IMR-90 (cell line): Measurements from ENCODE around the gene VAV3. TPM values are rescaled to one million over a fixed set of nuclear protein-coding genes. Genes with fewer than 3 reads are reported as not detected.

Experiments used
- ATAC-seq: fragments of 200-7000 bp; cut with Tn5 transposase; 2 replicates; pipeline ENCODE4 v1.9.1; 2020; ENCODE audit warnings: low read depth, mild to moderate bottlenecking, moderate library complexity
- BruUV-seq: library from RNA; stranded (reverse); fragments of 400-500 nt; replicated peaks from 2 replicates; lab custom pipeline; 2021; lab: Mats Ljungman, UMichigan
- CTCF ChIA-PET: fragments of 300-600 bp; formaldehyde crosslinking; extraction: SDS; loops from one replicate; lab custom pipeline; 2021; ENCODE audit warnings: antibody characterized with exemption; lab: Yijun Ruan, JAX
- POLR2A ChIA-PET: fragments of 300-600 bp; sonication (Branson Sonifier 250); formaldehyde crosslinking; loops from one replicate; lab custom pipeline; 2022; ENCODE audit warnings: antibody characterized with exemption; ENCODE audit not compliant: unreplicated experiment; lab: Charles Lee
- DNase-seq: peaks from one replicate; pipeline ENCODE4 v3.0.0; 2013
- H2AFZ ChIP-seq: replicated peaks from 2 replicates; pipeline ENCODE3; 2013; ENCODE audit warnings: low read length, mild to moderate bottlenecking; ENCODE audit not compliant: poor library complexity
- H2AK5ac ChIP-seq: 2 replicates; pipeline ENCODE4 v1.6.1; 2013; ENCODE audit warnings: low read depth, low read length, inconsistent platforms
- H2AK9ac ChIP-seq: replicated peaks from 2 replicates; pipeline ENCODE3; 2013; ENCODE audit warnings: mild to moderate bottlenecking, low read depth, low read length, moderate library complexity; ENCODE audit not compliant: poor library complexity
- H2BK120ac ChIP-seq: 2 replicates; pipeline ENCODE4 v1.6.1; 2013; ENCODE audit warnings: low read depth, low read length, inconsistent platforms
- H2BK15ac ChIP-seq: 3 replicates; pipeline ENCODE4 v1.6.1; 2013; ENCODE audit warnings: low read depth, low read length, inconsistent platforms
- H2BK20ac ChIP-seq: 2 replicates; pipeline ENCODE4 v1.6.1; 2013; ENCODE audit warnings: low read depth, mild to moderate bottlenecking, inconsistent platforms, low read length, moderate library complexity
- H2BK5ac ChIP-seq: 2 replicates; pipeline ENCODE4 v1.6.1; 2013; ENCODE audit warnings: mild to moderate bottlenecking, low read depth, low read length, inconsistent platforms; ENCODE audit not compliant: poor library complexity, severe bottlenecking
- H3K14ac ChIP-seq: replicated peaks from 2 replicates; pipeline ENCODE4 v1.6.1; 2013; ENCODE audit warnings: low read depth, low read length, inconsistent platforms
- H3K18ac ChIP-seq: 2 replicates; pipeline ENCODE4 v1.6.1; 2013; ENCODE audit warnings: low read depth, low read length, control low read depth
- H3K23ac ChIP-seq: 2 replicates; pipeline ENCODE4 v1.6.1; 2013; ENCODE audit warnings: low read depth, low read length, inconsistent platforms
- H3K27ac ChIP-seq: 2 replicates; pipeline ENCODE4 v1.5.1; 2013; ENCODE audit warnings: mild to moderate bottlenecking, control low read depth, low read length; ENCODE audit not compliant: insufficient read depth
- H3K27me3 ChIP-seq: 2 replicates; pipeline ENCODE4 v1.6.1; 2013; ENCODE audit warnings: low read length; ENCODE audit not compliant: control insufficient read depth, insufficient read depth
- H3K36me3 ChIP-seq: 2 replicates; pipeline ENCODE4 v1.6.1; 2013; ENCODE audit warnings: low read length, mixed read lengths; ENCODE audit not compliant: control insufficient read depth, insufficient read depth
- H3K4ac ChIP-seq: 2 replicates; pipeline ENCODE4 v1.6.1; 2013; ENCODE audit warnings: low read depth, low read length, inconsistent platforms
- H3K4me1 ChIP-seq: 2 replicates; pipeline ENCODE4 v1.6.1; 2013; ENCODE audit warnings: low read length, mixed read lengths; ENCODE audit not compliant: control insufficient read depth, insufficient read depth
- H3K4me2 ChIP-seq: 2 replicates; pipeline ENCODE4 v1.6.1; 2013; ENCODE audit warnings: low read depth, mild to moderate bottlenecking, control low read depth, low read length, moderate library complexity
- H3K4me3 ChIP-seq: 2 replicates; pipeline ENCODE4 v1.5.1; 2013; ENCODE audit warnings: low read depth, mild to moderate bottlenecking, control low read depth, low read length, moderate library complexity; ENCODE audit not compliant: insufficient read depth
- H3K56ac ChIP-seq: 2 replicates; pipeline ENCODE4 v1.6.1; 2013; ENCODE audit warnings: low read length, inconsistent platforms; ENCODE audit not compliant: insufficient read depth; ENCODE audit errors: extremely low read depth
- H3K79me1 ChIP-seq, 2 experiments: 2 replicates each; pipeline ENCODE4 v1.6.1; 2013; ENCODE audit warnings: low read length in 2 of 2, inconsistent platforms in 1 of 2, low read depth in 1 of 2
- H3K9ac ChIP-seq: 2 replicates; pipeline ENCODE4 v1.6.1; 2013; ENCODE audit warnings: low read depth, low read length, control low read depth
- H3K9me1 ChIP-seq: 2 replicates; pipeline ENCODE4 v1.6.1; 2013; ENCODE audit warnings: low read length, inconsistent platforms; ENCODE audit not compliant: insufficient read depth
- H3K9me3 ChIP-seq: 2 replicates; pipeline ENCODE4 v1.6.1; 2013; ENCODE audit warnings: low read length; ENCODE audit not compliant: control insufficient read depth, insufficient read depth
- H4K20me1 ChIP-seq: 2 replicates; pipeline ENCODE4 v1.6.1; 2013; ENCODE audit warnings: low read length, inconsistent platforms; ENCODE audit not compliant: insufficient read depth
- H4K5ac ChIP-seq: 2 replicates; pipeline ENCODE4 v1.6.1; 2013; ENCODE audit warnings: mild to moderate bottlenecking, low read depth, low read length, control low read depth
- H4K8ac ChIP-seq, 2 experiments: 2 replicates each; pipeline ENCODE4 v1.6.1; 2013; ENCODE audit warnings: low read depth in 2 of 2, low read length in 2 of 2, control low read depth in 1 of 2, inconsistent platforms in 1 of 2
- H4K91ac ChIP-seq: 2 replicates; pipeline ENCODE4 v1.6.1; 2013; ENCODE audit warnings: low read depth, low read length, inconsistent platforms; ENCODE audit not compliant: insufficient read depth
- MAZ ChIP-seq: IDR thresholded peaks from 2 replicates; pipeline ENCODE4 v1.6.1; 2012; ENCODE audit warnings: low read depth, mild to moderate bottlenecking, low read length, improper control_type of control experiment, moderate library complexity, borderline replicate concordance
- POLR2A ChIP-seq: IDR thresholded peaks from 2 replicates; pipeline ENCODE4 v1.6.1; 2012; ENCODE audit warnings: mild to moderate bottlenecking, low read depth, low read length
- RFX5 ChIP-seq: IDR thresholded peaks from 2 replicates; pipeline ENCODE4 v1.8.0; 2012; ENCODE audit warnings: low read depth, mild to moderate bottlenecking, low read length, moderate library complexity
- WGBS, 2 experiments: methylation state at CpG; one replicate each; pipeline versions ENCODE4 v1.1.5 to v1.1.7; 2013; ENCODE audit warnings: missing lambda C conversion rate in 2 of 2; ENCODE audit not compliant: insufficient read length in 1 of 2; ENCODE audit errors: extremely low coverage in 2 of 2; 5-methylcytosine and 5-hydroxymethylcytosine counted together
- dilution Hi-C: fragments of 300-500 bp; cut with HindIII; formaldehyde crosslinking; loops from one replicate; pipeline ENCODE4 v1.14.3; 2018; ENCODE audit warnings: low sequenced_read_pairs; ENCODE audit not compliant: unreplicated experiment
- in situ Hi-C: fragments of 300-500 bp; cut with MboI; formaldehyde crosslinking; loops from 3 replicates; pipeline ENCODE4 v1.14.3; 2019; ENCODE audit warnings: low sequenced_read_pairs, inconsistent platforms, mixed read lengths
- intact Hi-C: fragments of 100-400 bp; cut with micrococcal nuclease; formaldehyde crosslinking; loops from 2 replicates; pipeline ENCODE4 v1.10.0; 2022
- polyA plus RNA-seq, 3 experiments: library from polyadenylated mRNA; depleted of rRNA; stranded (reverse); fragments of >200 nt; gene quantifications; 2 replicates each; pipeline ENCODE4 v1.2.3, GENCODE V29; 2012; ENCODE audit warnings: low replicate concordance in 1 of 3
- total RNA-seq: library from RNA; depleted of rRNA; stranded (reverse); fragments of >200 nt; gene quantifications from 2 replicates; pipeline ENCODE4 v1.2.3, GENCODE V29; 2012

VAV3 gene
- total and polyA plus RNA-seq, 2 of the 4 experiments (the other 2 are of a cell fraction): 0.12 to 0.18 TPM

DNA sequence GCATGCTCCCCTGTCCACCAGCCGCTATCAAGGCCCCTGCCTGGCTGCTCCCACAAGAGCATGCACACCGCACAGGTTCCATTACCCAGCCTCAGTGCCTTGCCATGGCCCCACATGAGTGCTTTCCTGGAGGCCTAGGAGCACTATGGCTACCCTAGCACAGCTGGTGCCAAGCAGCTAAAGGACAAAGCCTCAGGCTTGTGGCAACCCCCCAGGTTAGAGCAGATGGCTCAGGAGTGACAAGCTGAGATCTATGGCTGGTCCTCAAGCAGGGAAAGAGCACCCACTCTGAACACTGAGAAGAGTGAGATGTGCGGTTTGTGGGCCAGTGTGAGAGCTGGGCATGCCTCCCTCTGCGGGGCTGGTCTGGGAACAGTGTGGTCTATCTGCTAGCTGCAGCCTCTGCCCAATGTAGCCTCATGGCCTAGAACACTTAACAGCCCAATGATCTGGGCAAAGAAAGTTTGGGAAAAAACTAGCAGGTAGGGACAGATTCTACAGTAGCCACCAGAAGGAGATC lies 129.8 kb downstream of the VAV3 start:
- Histone ChIP-seq H4K91ac (no peak overlapping the region), H3K4me1 (no peaks in the 10 kb centered on the region), H2BK120ac (no peak overlapping the region), H2AK9ac (no peak overlapping the region), H3K9me3 (no peaks in the 10 kb centered on the region), H2BK20ac (no peak overlapping the region), H3K4me2 (no peak overlapping the region), H4K8ac (no peak overlapping the region), H2AK5ac (no peak overlapping the region), H2BK5ac (no peak overlapping the region), H3K4ac (no peak overlapping the region), H3K23ac (no peak overlapping the region), H2AFZ (no peak overlapping the region), H3K79me1 (no peaks in the 10 kb centered on the region), H3K9me1 (no peaks in the 10 kb centered on the region), H4K20me1 (no peaks in the 10 kb centered on the region), H4K5ac (no peak overlapping the region), H3K27ac (no peak overlapping the region), H3K9ac (no peak overlapping the region), H2BK15ac (no peak overlapping the region), H3K4me3 (no peak overlapping the region), H3K18ac (no peak overlapping the region), H3K36me3 (no peaks in the 10 kb centered on the region), H3K14ac (no peak overlapping the region), H3K56ac (no peak overlapping the region), H3K27me3 (no peaks in the 10 kb centered on the region)
- WGBS, 2 experiments: no CpG with 5 or more reads among the region's 4 CpGs
- in situ Hi-C loops: no loop called here
- ATAC-seq (no peak), DNase-seq (no peak)
- intact Hi-C loops: no loop called here
- BruUV-seq: no TSS peak
- dilution Hi-C loops: no loop called here
- TF ChIP-seq MAZ (no peak), POLR2A (no peak), RFX5 (no peak)
- POLR2A ChIA-PET: no interaction called here
- CTCF ChIA-PET: interaction anchor here (0.6 kb wide), 1 partner anchor 283 kb away, joined by 3 read pairs; no protein-coding TSS in a partner anchor
